ENCODE measurements around the gene BPIFB4.

The BPIFB4 gene

DNA sequence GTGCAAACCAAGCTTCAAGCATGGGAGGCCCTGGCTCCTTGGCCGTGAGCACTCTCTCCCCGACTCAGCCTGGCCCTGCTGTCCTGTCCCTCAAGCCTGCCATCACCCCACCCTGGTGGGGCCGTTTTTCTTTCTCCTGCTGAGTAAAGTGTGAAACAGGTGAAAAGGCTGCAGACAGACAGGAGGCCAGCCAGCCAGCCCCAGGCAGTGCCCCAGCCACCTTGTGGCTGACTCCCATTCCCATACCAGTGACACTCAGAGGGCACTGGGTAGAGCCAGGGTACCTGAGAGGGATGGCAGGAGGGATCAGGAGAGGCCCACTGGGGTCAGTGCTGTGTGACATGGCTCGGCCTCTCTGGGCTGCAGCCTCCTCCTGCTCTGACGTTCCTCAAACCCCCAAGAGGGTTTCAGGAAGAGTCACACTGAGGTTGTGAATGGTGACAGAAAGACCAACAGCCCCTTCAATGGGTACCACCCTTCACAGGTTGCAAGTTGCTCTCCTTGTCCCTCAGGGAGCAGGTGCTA is 52.6 kb downstream of the BPIFB4 start:
- DNase-seq (ENCODE audit: low spot score): no peak
- TF ChIP-seq CTCF (IDR thresholded peaks at IDR 0.05; ENCODE audit: borderline replicate concordance, control extremely low read depth, extremely low read depth, insufficient read depth, missing control alignments): no peak
- in situ Hi-C loops (cut with MboI; ENCODE audit: low sequenced_read_pairs, unreplicated experiment): no loop called here

DNA sequence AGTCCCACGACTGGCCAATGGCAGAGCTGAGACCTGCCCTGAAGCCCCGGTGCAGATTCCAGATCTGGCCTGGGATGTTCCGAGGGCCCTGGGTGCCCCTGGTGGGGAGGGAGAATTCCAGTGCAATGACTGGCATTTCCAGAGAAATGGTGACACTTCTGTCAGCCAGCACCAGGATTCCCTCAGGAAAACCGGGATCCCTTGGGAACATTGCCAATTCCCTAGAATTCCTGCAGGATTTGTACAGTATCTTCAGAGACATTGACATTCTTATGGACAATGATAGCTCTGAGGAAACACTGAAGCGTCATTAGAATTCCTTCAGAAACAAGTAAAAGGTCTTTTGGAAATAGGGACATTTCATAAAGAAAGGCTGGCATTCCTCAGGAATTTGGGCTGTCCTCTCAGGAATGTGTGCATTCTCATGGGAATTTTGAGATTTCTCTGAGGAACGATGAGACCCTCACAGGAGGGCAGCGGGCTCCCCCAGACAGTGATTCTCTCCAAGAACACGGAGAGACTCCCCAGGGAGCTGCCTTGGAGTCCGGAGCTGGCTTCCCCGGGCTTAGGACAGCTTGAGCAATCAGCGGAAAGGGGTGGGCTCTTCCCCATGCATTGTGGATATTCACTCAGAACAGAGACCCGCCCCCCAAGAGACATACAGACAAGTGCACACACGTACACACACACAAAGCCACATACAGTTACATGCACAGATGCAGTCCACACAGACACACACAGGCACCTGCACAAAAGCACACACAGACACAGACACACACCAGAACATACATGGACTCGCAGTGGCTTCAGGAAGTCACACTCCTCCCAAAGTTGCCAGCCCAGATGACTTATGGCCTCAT is 53.3 kb downstream of the BPIFB4 start:
- in situ Hi-C loops (cut with MboI; ENCODE audit: low sequenced_read_pairs, unreplicated experiment): no loop called here
- no peak for DNase-seq (ENCODE audit: low spot score)
- TF ChIP-seq CTCF (IDR thresholded peaks at IDR 0.05; ENCODE audit: borderline replicate concordance, control extremely low read depth, extremely low read depth, insufficient read depth, missing control alignments): no peak

GRCh38 chr20:33133373-33133941 is 54.0 kb downstream of the BPIFB4 start:
- TF ChIP-seq CTCF (IDR thresholded peaks at IDR 0.05; ENCODE audit: borderline replicate concordance, control extremely low read depth, extremely low read depth, insufficient read depth, missing control alignments): no peak
- no peak for DNase-seq (ENCODE audit: low spot score)
- in situ Hi-C loops (cut with MboI; ENCODE audit: low sequenced_read_pairs, unreplicated experiment): no loop called here

- TF ChIP-seq CTCF (IDR thresholded peaks at IDR 0.05; ENCODE audit: borderline replicate concordance, control extremely low read depth, extremely low read depth, insufficient read depth, missing control alignments): no peak
- in situ Hi-C loops (cut with MboI; ENCODE audit: low sequenced_read_pairs, unreplicated experiment): no loop called here
- no peak for DNase-seq (ENCODE audit: low spot score)
These were observed 57.8 kb downstream of the BPIFB4 start for GRCh38 chr20:33137195-33137594.

DNA sequence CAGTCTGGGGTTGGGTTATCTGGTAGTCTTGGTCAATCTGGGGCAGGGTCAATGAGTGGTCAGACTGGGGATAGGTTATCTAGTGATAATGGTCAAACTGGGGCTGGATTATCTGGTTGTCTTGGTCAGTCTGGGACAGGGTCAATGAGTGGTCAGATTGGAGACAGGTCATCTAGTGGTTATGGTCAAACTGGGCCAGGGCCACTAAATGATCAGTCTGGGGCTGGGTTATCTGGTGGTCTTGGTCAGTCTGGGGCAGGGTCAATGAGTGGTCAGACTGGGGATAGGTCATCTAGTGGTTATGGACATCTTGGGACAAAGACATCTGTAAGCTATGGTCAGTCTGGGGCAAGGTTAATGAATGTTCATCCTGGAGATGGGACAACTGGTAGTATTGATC is 60.0 kb downstream of the BPIFB4 start:
- in situ Hi-C loops (cut with MboI; ENCODE audit: low sequenced_read_pairs, unreplicated experiment): no loop called here
- no peak for TF ChIP-seq CTCF (IDR thresholded peaks at IDR 0.05; ENCODE audit: borderline replicate concordance, control extremely low read depth, extremely low read depth, insufficient read depth, missing control alignments)
- DNase-seq (ENCODE audit: low spot score): no peak

- no peak for DNase-seq (ENCODE audit: low spot score)
- no peak for TF ChIP-seq CTCF (IDR thresholded peaks at IDR 0.05; ENCODE audit: borderline replicate concordance, control extremely low read depth, extremely low read depth, insufficient read depth, missing control alignments)
- in situ Hi-C loops (cut with MboI; ENCODE audit: low sequenced_read_pairs, unreplicated experiment): no loop called here
These were observed 66.1 kb downstream of the BPIFB4 start for GRCh38 chr20:33145521-33145920.
